ENCODE data around the gene CCDC198.

The CCDC198 gene

GRCh38 chr14:57493467-57494181, at the start of gene CCDC198:
TSS of gene CCDC198 (minus strand) at chr14:57493857. CDS start at chr14:57493715, 142 bp downstream.
- no peak for DNase-seq

GRCh38 chr14:57533214-57533613, 39.6 kb upstream of the CCDC198 start:
- no peak for DNase-seq

- no peak for DNase-seq
These were observed 36.9 kb upstream of the CCDC198 start for GRCh38 chr14:57530571-57530970.

GRCh38 chr14:57526942-57527341, 33.3 kb upstream of the CCDC198 start:
- DNase-seq, result no peak

- no peak for DNase-seq
These were observed 25.4 kb upstream of the CCDC198 start for GRCh38 chr14:57519043-57519442.

- no peak for DNase-seq
These were observed 18.6 kb upstream of the CCDC198 start for GRCh38 chr14:57512220-57512619.

- no peak for DNase-seq
These were observed 15.1 kb upstream of the CCDC198 start for GRCh38 chr14:57508756-57509155.

GRCh38 chr14:57502586-57503254, 9.1 kb upstream of the CCDC198 start:
- DNase-seq, result no peak

- DNase-seq, result no peak
These were observed 7.4 kb upstream of the CCDC198 start for GRCh38 chr14:57501039-57501557.

GRCh38 chr14:57498659-57499058, 5.0 kb upstream of the CCDC198 start:
- DNase-seq, result no peak

- no peak for DNase-seq
These were observed 4.4 kb upstream of the CCDC198 start for GRCh38 chr14:57498035-57498434.

- no peak for DNase-seq
These were observed 1.8 kb upstream of the CCDC198 start for GRCh38 chr14:57495416-57495815.

- no peak for DNase-seq
These were observed 798 bp downstream of the CCDC198 start for GRCh38 chr14:57492859-57493258.

- DNase-seq, result no peak
These were observed 2.0 kb downstream of the CCDC198 start for GRCh38 chr14:57491640-57492039.

GRCh38 chr14:57487771-57488170, 5.9 kb downstream of the CCDC198 start:
- no peak for DNase-seq

- no peak for DNase-seq
These were observed 6.8 kb downstream of the CCDC198 start for GRCh38 chr14:57486767-57487379.

- no peak for DNase-seq
These were observed 8.0 kb downstream of the CCDC198 start for GRCh38 chr14:57485635-57486034.

- DNase-seq, result no peak
These were observed 11.5 kb downstream of the CCDC198 start for GRCh38 chr14:57482120-57482519.

- DNase-seq, result no peak
These were observed 13.6 kb downstream of the CCDC198 start for GRCh38 chr14:57480051-57480450.

- DNase-seq, result no peak
These were observed 14.5 kb downstream of the CCDC198 start for GRCh38 chr14:57479197-57479596.

GRCh38 chr14:57478050-57478449, 15.6 kb downstream of the CCDC198 start:
- no peak for DNase-seq

GRCh38 chr14:57470909-57471308, 22.7 kb downstream of the CCDC198 start:
- DNase-seq, result no peak

- no peak for DNase-seq
These were observed 29.5 kb downstream of the CCDC198 start for GRCh38 chr14:57464008-57464730.

All from cortex of kidney (tissue), 1 donor.